H9 (cell line): ENCODE measurements around the gene SLC1A7. TPM values are rescaled to one million over a fixed set of nuclear protein-coding genes. Genes with fewer than 3 reads are reported as not detected.
A peak's percentile ranks its signal among the peaks of the same experiment; 100 is the strongest.

ENCODE experiments used
- DNase-seq: peaks from one replicate; pipeline ENCODE4 v3.0.0-alpha.2; 2017
- H2AFZ ChIP-seq: one replicate; pipeline ENCODE4 v1.6.1; 2013; ENCODE audit warnings: mild to moderate bottlenecking, low read length, control low read depth, moderate library complexity
- H2AK5ac ChIP-seq: 2 replicates; pipeline ENCODE4 v1.6.1; 2013; ENCODE audit warnings: low read length, control low read depth, mixed read lengths; ENCODE audit not compliant: insufficient read length
- H2BK120ac ChIP-seq: one replicate; pipeline ENCODE4 v1.6.1; 2013; ENCODE audit warnings: low read depth, mild to moderate bottlenecking, low read length, control low read depth, inconsistent platforms; ENCODE audit not compliant: poor library complexity, severe bottlenecking
- H2BK12ac ChIP-seq: 2 replicates; pipeline ENCODE4 v1.6.1; 2013; ENCODE audit warnings: low read length, control low read depth, mixed read lengths, low read depth; ENCODE audit not compliant: insufficient read length
- H2BK15ac ChIP-seq: 2 replicates; pipeline ENCODE4 v1.6.1; 2013; ENCODE audit warnings: low read depth, low read length, control low read depth
- H2BK20ac ChIP-seq: one replicate; pipeline ENCODE4 v1.6.1; 2013; ENCODE audit warnings: low read depth, mild to moderate bottlenecking, low read length, control low read depth, inconsistent platforms; ENCODE audit not compliant: poor library complexity, severe bottlenecking
- H2BK5ac ChIP-seq: 2 replicates; pipeline ENCODE4 v1.6.1; 2013; ENCODE audit warnings: low read length, control low read depth, mixed read lengths; ENCODE audit not compliant: insufficient read length
- H3K14ac ChIP-seq: 2 replicates; pipeline ENCODE4 v1.6.1; 2013; ENCODE audit warnings: low read length, control low read depth; ENCODE audit not compliant: insufficient read depth
- H3K18ac ChIP-seq: 2 replicates; pipeline ENCODE4 v1.6.1; 2013; ENCODE audit warnings: low read depth, mild to moderate bottlenecking, mixed read lengths, low read length, control low read depth; ENCODE audit not compliant: insufficient read length
- H3K23ac ChIP-seq: 2 replicates; pipeline ENCODE4 v1.6.1; 2013; ENCODE audit warnings: low read length, control low read depth, mixed read lengths, low read depth; ENCODE audit not compliant: insufficient read length
- H3K23me2 ChIP-seq: 2 replicates; pipeline ENCODE4 v1.6.1; 2013; ENCODE audit warnings: low read depth, mild to moderate bottlenecking, mixed read lengths, low read length, control low read depth; ENCODE audit not compliant: insufficient read length, poor library complexity, severe bottlenecking
- H3K27ac ChIP-seq: 2 replicates; pipeline ENCODE4 v1.5.1; 2013; ENCODE audit warnings: low read length, control low read depth, mixed read lengths, low read depth; ENCODE audit not compliant: insufficient read length
- H3K27me3 ChIP-seq: 2 replicates; pipeline ENCODE4 v1.6.1; 2013; ENCODE audit warnings: low read length, control low read depth, inconsistent platforms; ENCODE audit not compliant: insufficient read depth
- H3K4ac ChIP-seq: 2 replicates; pipeline ENCODE4 v1.6.1; 2013; ENCODE audit warnings: low read depth, mild to moderate bottlenecking, control low read depth, inconsistent platforms, low read length, moderate library complexity
- H3K4me1 ChIP-seq: 2 replicates; pipeline ENCODE4 v1.6.1; 2013; ENCODE audit warnings: low read length, control low read depth, inconsistent platforms; ENCODE audit not compliant: insufficient read depth
- H3K4me2 ChIP-seq: 2 replicates; pipeline ENCODE4 v1.6.1; 2013; ENCODE audit warnings: low read length, control low read depth, mixed read lengths; ENCODE audit not compliant: insufficient read length, insufficient read depth
- H3K56ac ChIP-seq: 2 replicates; pipeline ENCODE4 v1.6.1; 2013; ENCODE audit warnings: low read depth, mild to moderate bottlenecking, mixed read lengths, low read length, control low read depth; ENCODE audit not compliant: insufficient read length
- H3K79me1 ChIP-seq: 2 replicates; pipeline ENCODE4 v1.6.1; 2013; ENCODE audit warnings: low read depth, mild to moderate bottlenecking, moderate library complexity, low read length, control low read depth, inconsistent platforms; ENCODE audit not compliant: insufficient read depth, poor library complexity, severe bottlenecking
- H3K79me2 ChIP-seq: 2 replicates; pipeline ENCODE4 v1.6.1; 2013; ENCODE audit warnings: low read length, control low read depth, inconsistent platforms; ENCODE audit not compliant: insufficient read depth
- H3K9ac ChIP-seq: 2 replicates; pipeline ENCODE4 v1.6.1; 2013; ENCODE audit warnings: low read length, control low read depth, mixed read lengths; ENCODE audit not compliant: insufficient read length; ENCODE audit errors: extremely low read depth
- H3K9me3 ChIP-seq: one replicate; pipeline ENCODE4 v1.6.1; 2013; ENCODE audit warnings: low read depth, low read length, inconsistent platforms; ENCODE audit not compliant: control insufficient read depth
- H3T11ph ChIP-seq: one replicate; pipeline ENCODE4 v1.6.1; 2013; ENCODE audit warnings: mild to moderate bottlenecking, low read length, control low read depth, inconsistent platforms
- H4K20me1 ChIP-seq: one replicate; pipeline ENCODE4 v1.6.1; 2013; ENCODE audit not compliant: control insufficient read depth, insufficient read length, insufficient read depth
- H4K5ac ChIP-seq: 2 replicates; pipeline ENCODE4 v1.6.1; 2013; ENCODE audit warnings: low read depth, mild to moderate bottlenecking, mixed read lengths, low read length, control low read depth; ENCODE audit not compliant: insufficient read length
- H4K8ac ChIP-seq: replicated peaks from 2 replicates; pipeline ENCODE4 v1.6.1; 2013; ENCODE audit warnings: low read length, control low read depth, mixed read lengths, low read depth; ENCODE audit not compliant: insufficient read length
- H4K91ac ChIP-seq: 2 replicates; pipeline ENCODE4 v1.6.1; 2013; ENCODE audit warnings: low read depth, mild to moderate bottlenecking, moderate library complexity, mixed read lengths, low read length, control low read depth; ENCODE audit not compliant: insufficient read length
- H3K27ac Mint-ChIP-seq, 3 experiments: 2 replicates in 2 of 3; 3 replicates in 1 of 3; pipeline ENCODE4 v1.8.0; 2020 to 2021; ENCODE audit warnings: mixed read lengths in 3 of 3, mild to moderate bottlenecking in 1 of 3, moderate library complexity in 1 of 3
- H3K27me3 Mint-ChIP-seq: 2 replicates; pipeline ENCODE4 v1.8.0; 2021; ENCODE audit warnings: low read depth, mild to moderate bottlenecking, moderate library complexity, mixed read lengths
- H3K36me3 Mint-ChIP-seq, 3 experiments: 2 replicates in 2 of 3; 3 replicates in 1 of 3; pipeline ENCODE4 v1.8.0; 2020 to 2021; ENCODE audit warnings: low read depth in 3 of 3, mixed read lengths in 3 of 3; ENCODE audit not compliant: insufficient read depth in 1 of 3
- H3K4me1 Mint-ChIP-seq, 2 experiments: 2 replicates each; pipeline ENCODE4 v1.8.0; 2020; ENCODE audit warnings: mixed read lengths in 2 of 2
- H3K4me3 Mint-ChIP-seq, 2 experiments: 2 replicates in 1 of 2; 3 replicates in 1 of 2; pipeline ENCODE4 v1.8.0; 2020 to 2021; ENCODE audit warnings: mild to moderate bottlenecking in 2 of 2, mixed read lengths in 2 of 2, moderate library complexity in 1 of 2
- H3K9me3 Mint-ChIP-seq, 2 experiments: 2 replicates in 1 of 2; 3 replicates in 1 of 2; pipeline ENCODE4 v1.8.0; 2020; ENCODE audit warnings: mild to moderate bottlenecking in 2 of 2, mixed read lengths in 2 of 2, moderate library complexity in 1 of 2
- WGBS: extraction: QIAGEN DNeasy Blood & Tissue Kit; methylation state at CpG from one replicate; pipeline ENCODE4 v1.1.7; 2013; ENCODE audit warnings: missing lambda C conversion rate, low lambda C conversion rate, mixed read lengths; ENCODE audit not compliant: insufficient read length; ENCODE audit errors: extremely low coverage; 5-methylcytosine and 5-hydroxymethylcytosine counted together
- total RNA-seq: library from RNA; stranded (reverse); gene quantifications from 2 replicates; pipeline ENCODE4 v1.2.1, GENCODE V29; 2021
- TF ChIP-seq, protein P1 (sequence below): fragments of 200-600 bp; sonication (generic); conservative IDR thresholded peaks from 3 replicates; pipeline ENCODE4 v1.8.0; 2021; ENCODE audit warnings: antibody characterized with exemption, mild to moderate bottlenecking

SLC1A7 gene
- total RNA-seq, 1 experiment from 2014 or later = not detected

DNA sequence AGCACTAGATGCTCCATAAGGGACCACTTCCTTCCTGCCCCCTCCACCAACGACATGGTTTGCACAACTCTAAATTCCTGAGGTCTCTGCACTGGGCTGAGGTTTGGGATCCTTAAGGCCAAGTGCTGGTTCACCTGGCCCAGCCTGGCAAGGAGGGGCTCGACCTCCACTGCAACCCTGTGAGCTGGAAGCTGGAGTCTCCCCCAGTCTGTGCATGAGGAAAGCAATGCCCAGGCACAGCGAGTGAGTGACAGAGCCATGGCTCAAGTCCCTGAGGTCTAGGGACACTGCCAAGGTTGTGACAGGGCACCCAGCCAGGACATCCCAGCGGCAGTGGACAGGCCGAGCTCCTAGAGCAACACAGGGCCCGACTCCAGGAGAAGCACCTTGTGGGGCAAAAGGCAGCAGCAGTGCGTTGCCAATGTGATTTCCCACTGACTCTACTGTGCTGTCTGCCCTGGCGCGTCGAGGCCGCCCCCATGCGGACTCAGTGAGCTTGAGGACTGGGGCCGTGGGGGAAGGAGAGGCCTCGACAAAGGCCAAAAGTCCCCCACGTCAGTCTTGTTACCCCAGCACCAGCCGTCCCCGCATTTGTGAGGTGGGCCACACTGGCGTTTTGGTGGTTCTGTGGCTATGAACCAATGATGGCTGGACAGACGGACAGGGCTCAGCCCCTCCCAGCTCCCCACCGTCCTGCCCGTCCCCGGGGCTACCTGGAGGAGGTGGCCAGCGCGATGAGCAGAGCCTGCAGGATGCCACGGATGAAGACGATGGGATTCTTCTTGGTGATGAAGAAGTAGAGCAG is 50.4 kb downstream of the SLC1A7 start:
- H3K4me2 ChIP-seq = no peak overlapping the region
- H3K79me1 ChIP-seq = no peaks in the 10 kb centered on the region
- H4K8ac ChIP-seq = no peak overlapping the region
- no peak overlapping the region for H3K4ac ChIP-seq
- no peaks in the 10 kb centered on the region for H3K27me3 ChIP-seq
- H3K18ac ChIP-seq = no peak overlapping the region
- H3K4me1 ChIP-seq = no peaks in the 10 kb centered on the region
- no CpG with 5 or more reads among the region's 26 CpGs for WGBS
- H3K27ac Mint-ChIP-seq = no peak overlapping the region
- H3T11ph ChIP-seq = no peak overlapping the region
- no peak overlapping the region for H2BK20ac ChIP-seq
- H2BK15ac ChIP-seq = no peak overlapping the region
- H2BK12ac ChIP-seq = no peak overlapping the region
- H2AK5ac ChIP-seq = no peak overlapping the region
- H3K27me3 Mint-ChIP-seq = peaks cover 5% of the 10 kb centered on the region
- no peak overlapping the region for H3K4me3 Mint-ChIP-seq
- H3K14ac ChIP-seq = 0 out of 2 replicates have a peak overlapping the region, but pooled peaks have one; percentile 20
- no peak for DNase-seq
- H3K27ac ChIP-seq = no peak overlapping the region
- H4K5ac ChIP-seq = no peak overlapping the region
- no peak overlapping the region for H2AFZ ChIP-seq
- no peaks in the 10 kb centered on the region for H3K36me3 Mint-ChIP-seq
- H4K20me1 ChIP-seq = no peaks in the 10 kb centered on the region
- TF ChIP-seq, protein P1, sequence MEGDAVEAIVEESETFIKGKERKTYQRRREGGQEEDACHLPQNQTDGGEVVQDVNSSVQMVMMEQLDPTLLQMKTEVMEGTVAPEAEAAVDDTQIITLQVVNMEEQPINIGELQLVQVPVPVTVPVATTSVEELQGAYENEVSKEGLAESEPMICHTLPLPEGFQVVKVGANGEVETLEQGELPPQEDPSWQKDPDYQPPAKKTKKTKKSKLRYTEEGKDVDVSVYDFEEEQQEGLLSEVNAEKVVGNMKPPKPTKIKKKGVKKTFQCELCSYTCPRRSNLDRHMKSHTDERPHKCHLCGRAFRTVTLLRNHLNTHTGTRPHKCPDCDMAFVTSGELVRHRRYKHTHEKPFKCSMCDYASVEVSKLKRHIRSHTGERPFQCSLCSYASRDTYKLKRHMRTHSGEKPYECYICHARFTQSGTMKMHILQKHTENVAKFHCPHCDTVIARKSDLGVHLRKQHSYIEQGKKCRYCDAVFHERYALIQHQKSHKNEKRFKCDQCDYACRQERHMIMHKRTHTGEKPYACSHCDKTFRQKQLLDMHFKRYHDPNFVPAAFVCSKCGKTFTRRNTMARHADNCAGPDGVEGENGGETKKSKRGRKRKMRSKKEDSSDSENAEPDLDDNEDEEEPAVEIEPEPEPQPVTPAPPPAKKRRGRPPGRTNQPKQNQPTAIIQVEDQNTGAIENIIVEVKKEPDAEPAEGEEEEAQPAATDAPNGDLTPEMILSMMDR = no peak
- no peaks in the 10 kb centered on the region for H3K9me3 ChIP-seq
- no peak overlapping the region for H3K56ac ChIP-seq
- H3K9ac ChIP-seq = no peak overlapping the region
- H3K9me3 Mint-ChIP-seq = no peaks in the 10 kb centered on the region
- H4K91ac ChIP-seq = no peak overlapping the region
- no peak overlapping the region for H3K23ac ChIP-seq
- H3K4me1 Mint-ChIP-seq = peaks cover 4% of the 10 kb centered on the region in 2 experiments; a peak in 3 of 4 replicates
- no peak overlapping the region for H2BK120ac ChIP-seq
- no peak overlapping the region for H2BK5ac ChIP-seq
- H3K23me2 ChIP-seq = no peaks in the 10 kb centered on the region
- H3K79me2 ChIP-seq = no peaks in the 10 kb centered on the region
